PC-9 (cell line): Measurements from ENCODE around the gene NPHP4. TPM values are rescaled to one million over a fixed set of nuclear protein-coding genes. Genes with fewer than 3 reads are reported as not detected.

Source experiments
- BruUV-seq: library from RNA; stranded (reverse); fragments of 400-500 nt; replicated peaks from 2 replicates; lab custom pipeline; 2021; lab: Mats Ljungman, UMichigan
- CTCF ChIA-PET: fragments of 300-600 bp; sonication (Branson Sonifier 250); formaldehyde crosslinking; loops from one replicate; lab custom pipeline; 2022; ENCODE audit warnings: antibody characterized with exemption; lab: Charles Lee
- POLR2A ChIA-PET: fragments of 300-600 bp; sonication (Branson Sonifier 250); formaldehyde crosslinking; loops from one replicate; lab custom pipeline; 2022; ENCODE audit warnings: antibody characterized with exemption; ENCODE audit not compliant: unreplicated experiment; lab: Charles Lee
- DNase-seq, 2 experiments: peaks; one replicate each; pipeline versions ENCODE4 v3.0.0 to v3.0.0-alpha.2; 2015 to 2022; ENCODE audit warnings: mixed read lengths in 1 of 2
- H2AFZ ChIP-seq: fragments of 200-600 bp; sonication (generic); 2 replicates; pipeline ENCODE4 v1.8.1; 2017; ENCODE audit warnings: antibody characterized with exemption
- H3F3A ChIP-seq: fragments of 200-600 bp; sonication (generic); 2 replicates; pipeline ENCODE4 v1.8.1; 2017; ENCODE audit warnings: antibody characterized with exemption, mild to moderate bottlenecking, low read depth; ENCODE audit not compliant: insufficient read depth
- H3K27ac ChIP-seq: fragments of 200-600 bp; sonication (generic); 2 replicates; pipeline ENCODE4 v1.6.1; 2016; ENCODE audit warnings: mixed run types
- H3K27me3 ChIP-seq: fragments of 200-600 bp; sonication (generic); 2 replicates; pipeline ENCODE4 v1.6.1; 2016; ENCODE audit warnings: low read depth, mixed run types; ENCODE audit not compliant: insufficient read depth
- H3K36me3 ChIP-seq: fragments of 200-600 bp; sonication (generic); 2 replicates; pipeline ENCODE4 v1.6.1; 2016; ENCODE audit warnings: low read depth, mixed run types
- H3K4me1 ChIP-seq: fragments of 200-600 bp; sonication (generic); replicated peaks from 2 replicates; pipeline ENCODE4 v1.6.1; 2016; ENCODE audit warnings: mixed run types; ENCODE audit not compliant: insufficient read depth
- H3K4me2 ChIP-seq: fragments of 200-600 bp; sonication (generic); 2 replicates; pipeline ENCODE4 v1.6.1; 2017; ENCODE audit warnings: mixed run types
- H3K4me3 ChIP-seq: fragments of 200-600 bp; sonication (generic); 2 replicates; pipeline ENCODE4 v1.6.1; 2016; ENCODE audit warnings: mixed run types
- H3K79me2 ChIP-seq: fragments of 200-600 bp; sonication (generic); 2 replicates; pipeline ENCODE4 v1.6.1; 2017; ENCODE audit warnings: low read depth, mixed run types
- H3K9me2 ChIP-seq: fragments of 200-600 bp; sonication (generic); 2 replicates; pipeline ENCODE4 v1.8.1; 2017; ENCODE audit warnings: mild to moderate bottlenecking; ENCODE audit not compliant: insufficient read depth
- H3K9me3 ChIP-seq: fragments of 200-600 bp; sonication (generic); 2 replicates; pipeline ENCODE4 v1.8.1; 2016; ENCODE audit warnings: low read depth; ENCODE audit not compliant: insufficient read depth
- H4K20me1 ChIP-seq: fragments of 200-600 bp; sonication (generic); 2 replicates; pipeline ENCODE4 v1.8.1; 2017; ENCODE audit not compliant: insufficient read depth
- CTCF ChIP-seq: fragments of 200-600 bp; sonication (generic); conservative IDR thresholded peaks from 2 replicates; pipeline ENCODE4 v1.6.1; 2017; ENCODE audit warnings: mixed run types, antibody characterized with exemption, mild to moderate bottlenecking, moderate library complexity
- EZH2 ChIP-seq: fragments of 200-600 bp; sonication (generic); IDR thresholded peaks from 2 replicates; pipeline ENCODE4 v1.8.0; 2017; ENCODE audit warnings: antibody characterized with exemption, low read depth
- intact Hi-C: fragments of 100-400 bp; cut with micrococcal nuclease; formaldehyde crosslinking; loops from one replicate; pipeline ENCODE4 v1.10.0; 2022; ENCODE audit not compliant: unreplicated experiment
- total RNA-seq: library from RNA; stranded (reverse); gene quantifications from 2 replicates; pipeline ENCODE4 v1.2.3, GENCODE V29; 2021

NPHP4 gene
- total RNA-seq, 1 experiment from 2014 or later, result 17.9 TPM

GRCh38 chr1:5820026-5820421 is 172.2 kb downstream of the NPHP4 start:
- ChIA-PET POLR2A (no interaction called here), CTCF (no interaction called here)
- TF ChIP-seq EZH2 (no peak), CTCF (no peak)
- Histone ChIP-seq H3K9me2 (no peaks in the 10 kb centered on the region), H3F3A (no peaks in the 10 kb centered on the region), H3K9me3 (no peaks in the 10 kb centered on the region), H3K27me3 (peaks cover 57% of the 10 kb centered on the region), H3K4me2 (no peak overlapping the region), H3K27ac (no peak overlapping the region), H3K4me3 (no peak overlapping the region), H3K36me3 (no peaks in the 10 kb centered on the region), H2AFZ (no peak overlapping the region), H4K20me1 (no peaks in the 10 kb centered on the region), H3K79me2 (no peaks in the 10 kb centered on the region), H3K4me1 (no peaks in the 10 kb centered on the region)
- BruUV-seq, result no TSS peak
- intact Hi-C loops, result no loop called here
- DNase-seq, result no peak

- intact Hi-C loops, result no loop called here
- Histone ChIP-seq H3K27me3 (peaks cover 60% of the 10 kb centered on the region), H3K4me1 (no peaks in the 10 kb centered on the region), H3K36me3 (no peaks in the 10 kb centered on the region), H3K4me2 (no peak overlapping the region), H3K79me2 (no peaks in the 10 kb centered on the region), H3K9me2 (no peaks in the 10 kb centered on the region), H3F3A (no peaks in the 10 kb centered on the region), H3K27ac (no peak overlapping the region), H3K9me3 (no peaks in the 10 kb centered on the region), H3K4me3 (no peak overlapping the region), H2AFZ (no peak overlapping the region), H4K20me1 (no peaks in the 10 kb centered on the region)
- POLR2A ChIA-PET, result no interaction called here
- TF ChIP-seq EZH2 (no peak), CTCF (no peak)
- no peak for DNase-seq
- CTCF ChIA-PET, result no interaction called here
- BruUV-seq, result no TSS peak
These were observed 172.7 kb downstream of the NPHP4 start for GRCh38 chr1:5819391-5820025.

GRCh38 chr1:5818755-5819154 is 173.5 kb downstream of the NPHP4 start:
- no peaks in the 10 kb centered on the region for H3K36me3 ChIP-seq
- POLR2A ChIA-PET, result no interaction called here

More at GRCh38 chr1:5818755-5819154, 173.5 kb downstream of the NPHP4 start:
- CTCF ChIA-PET, result no interaction called here
- Histone ChIP-seq H4K20me1 (no peaks in the 10 kb centered on the region), H3K27me3 (peaks cover 63% of the 10 kb centered on the region), H3K4me3 (no peak overlapping the region), H3F3A (no peaks in the 10 kb centered on the region), H3K4me2 (no peak overlapping the region), H3K9me3 (no peaks in the 10 kb centered on the region), H3K27ac (no peak overlapping the region), H3K4me1 (no peaks in the 10 kb centered on the region), H3K79me2 (no peaks in the 10 kb centered on the region), H2AFZ (no peak overlapping the region), H3K9me2 (no peaks in the 10 kb centered on the region)
- BruUV-seq, result no TSS peak
- no peak for DNase-seq
- no peak for TF ChIP-seq EZH2
- TF ChIP-seq CTCF, result no peak
- intact Hi-C loops, result no loop called here
